Duodenal mucosa (tissue), 2 donors: ENCODE measurements around the gene ZNF860.
"Not testable (repeated sequence)": the region's sequence is repeated elsewhere in the genome, so short reads cannot be mapped to it uniquely, and the experiment has no call there.

Experiments
- H3K27ac ChIP-seq: one replicate; pipeline ENCODE4 v1.7.0; 2013; ENCODE audit warnings: low read depth, low read length
- H3K27me3 ChIP-seq, 2 donors: one replicate each; pipeline ENCODE4 v1.7.0; 2013; ENCODE audit warnings: low read length in 2 of 2, control low read depth in 1 of 2; ENCODE audit not compliant: insufficient read depth in 2 of 2, control insufficient read depth in 1 of 2
- H3K36me3 ChIP-seq, 2 donors: one replicate each; pipeline ENCODE4 v1.7.0; 2013; ENCODE audit warnings: low read length in 2 of 2, control low read depth in 1 of 2; ENCODE audit not compliant: insufficient read depth in 2 of 2, control insufficient read depth in 1 of 2
- H3K4me1 ChIP-seq, 2 donors: one replicate each; pipeline ENCODE4 v1.7.0; 2013; ENCODE audit warnings: low read length in 2 of 2, control low read depth in 1 of 2; ENCODE audit not compliant: insufficient read depth in 2 of 2, control insufficient read depth in 1 of 2
- H3K4me3 ChIP-seq, 2 donors: one replicate each; pipeline ENCODE4 v1.7.0; 2013; ENCODE audit warnings: low read length in 2 of 2, low read depth in 1 of 2
- H3K9ac ChIP-seq, 2 donors: one replicate each; pipeline ENCODE4 v1.7.0; 2013; ENCODE audit warnings: low read length in 2 of 2, low read depth in 1 of 2
- H3K9me3 ChIP-seq, 2 donors: one replicate each; pipeline ENCODE4 v1.7.0; 2013; ENCODE audit warnings: low read length in 2 of 2, control low read depth in 1 of 2; ENCODE audit not compliant: control insufficient read depth in 1 of 2

The ZNF860 gene

GRCh38 chr3:32004113-32004765, 22.7 kb downstream of the ZNF860 start:
- no peak overlapping the region for H3K9ac ChIP-seq
- H3K9me3 ChIP-seq = no peaks in the 10 kb centered on the region
- H3K4me1 ChIP-seq = no peaks in the 10 kb centered on the region
- H3K27ac ChIP-seq = no peak overlapping the region
- H3K27me3 ChIP-seq = no peaks in the 10 kb centered on the region
- H3K36me3 ChIP-seq = no peaks in the 10 kb centered on the region
- no peak overlapping the region for H3K4me3 ChIP-seq

- H3K27ac ChIP-seq = no peak overlapping the region
- H3K9ac ChIP-seq = no peak overlapping the region
- no peaks in the 10 kb centered on the region for H3K4me1 ChIP-seq
These were observed 27.6 kb downstream of the ZNF860 start for GRCh38 chr3:32009101-32009500.

DNA sequence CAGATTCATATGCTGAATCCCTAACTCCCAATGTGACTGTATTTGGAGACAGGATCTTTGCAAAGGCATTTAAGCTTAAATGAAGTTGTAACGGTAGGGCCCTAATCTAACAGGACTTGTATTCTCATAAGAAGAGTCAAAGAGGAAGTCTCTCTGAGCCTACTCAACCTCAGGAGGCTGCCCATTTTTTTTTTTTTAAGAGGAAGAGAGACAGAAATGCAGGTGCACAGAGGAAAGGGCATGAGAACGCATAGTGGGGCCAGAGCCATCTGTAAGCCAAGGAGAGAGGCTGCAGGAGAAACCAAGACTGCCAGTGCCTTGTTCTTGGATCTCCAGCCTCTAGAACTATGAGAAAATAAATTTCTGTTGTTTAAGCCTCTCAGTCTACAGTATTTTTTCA, 28.4 kb downstream of the ZNF860 start:
- H3K4me1 ChIP-seq = no peaks in the 10 kb centered on the region
- H3K27ac ChIP-seq = no peak overlapping the region
- no peak overlapping the region for H3K4me3 ChIP-seq
- H3K27me3 ChIP-seq = no peaks in the 10 kb centered on the region
- no peak overlapping the region for H3K9ac ChIP-seq
- H3K9me3 ChIP-seq = no peaks in the 10 kb centered on the region
- no peaks in the 10 kb centered on the region for H3K36me3 ChIP-seq

More at GRCh38 chr3:32009101-32009500, 27.6 kb downstream of the ZNF860 start:
- no peaks in the 10 kb centered on the region for H3K36me3 ChIP-seq
- no peaks in the 10 kb centered on the region for H3K27me3 ChIP-seq
- no peak overlapping the region for H3K4me3 ChIP-seq
- H3K9me3 ChIP-seq = no peaks in the 10 kb centered on the region

DNA sequence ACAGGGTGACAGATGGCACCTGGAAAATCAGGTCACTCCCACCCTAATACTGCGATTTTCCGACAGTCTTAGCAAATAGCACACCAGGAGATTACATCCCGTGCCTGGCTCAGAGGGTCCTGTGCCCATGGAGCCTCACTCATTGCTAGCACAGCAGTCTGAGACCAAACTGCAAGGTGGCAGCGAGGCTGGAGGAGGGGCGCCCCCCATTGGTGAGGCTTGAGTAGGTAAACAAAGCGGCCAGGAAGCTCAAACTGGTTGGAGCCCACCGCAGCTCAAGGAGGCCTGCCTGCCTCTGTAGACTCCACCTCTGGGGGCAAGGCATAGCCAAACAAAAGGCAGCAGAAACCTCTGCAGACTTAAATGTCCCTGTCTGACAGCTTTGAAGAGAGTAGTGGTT, 29.1 kb downstream of the ZNF860 start:
- H3K36me3 ChIP-seq, H3K27me3 ChIP-seq, H3K27ac ChIP-seq, H3K4me3 ChIP-seq, H3K4me1 ChIP-seq, H3K9me3 ChIP-seq, H3K9ac ChIP-seq: not testable (repeated sequence)

DNA sequence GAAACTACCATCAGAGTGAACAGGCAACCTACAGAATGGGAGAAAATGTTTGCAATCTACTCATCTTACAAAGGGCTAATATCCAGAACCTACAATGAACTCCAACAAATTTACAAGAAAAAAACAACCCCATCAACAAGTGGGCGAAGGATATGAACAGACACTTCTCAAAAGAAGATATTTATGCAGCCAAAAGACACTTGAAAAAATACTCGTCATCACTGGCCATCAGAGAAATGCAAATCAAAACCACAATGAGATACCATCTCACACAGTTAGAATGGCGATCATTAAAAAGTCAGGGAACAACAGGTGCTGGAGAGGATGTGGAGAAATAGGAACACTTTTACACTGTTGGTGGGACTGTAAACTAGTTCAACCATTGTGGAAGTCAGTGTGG, 34.1 kb downstream of the ZNF860 start:
- not testable (repeated sequence) for H3K9ac ChIP-seq, H3K4me3 ChIP-seq, H3K27ac ChIP-seq, H3K9me3 ChIP-seq, H3K36me3 ChIP-seq, H3K4me1 ChIP-seq, H3K27me3 ChIP-seq

- no peaks in the 10 kb centered on the region for H3K4me1 ChIP-seq
- no peak overlapping the region for H3K27ac ChIP-seq
- no peaks in the 10 kb centered on the region for H3K27me3 ChIP-seq
- H3K9me3 ChIP-seq = no peaks in the 10 kb centered on the region
- no peak overlapping the region for H3K4me3 ChIP-seq
- H3K9ac ChIP-seq = no peak overlapping the region
- no peaks in the 10 kb centered on the region for H3K36me3 ChIP-seq
These were observed 35.7 kb downstream of the ZNF860 start for GRCh38 chr3:32017286-32017685.

- no peak overlapping the region for H3K9ac ChIP-seq
- H3K36me3 ChIP-seq = no peaks in the 10 kb centered on the region
- H3K9me3 ChIP-seq = no peaks in the 10 kb centered on the region
- H3K4me3 ChIP-seq = no peak overlapping the region
- no peak overlapping the region for H3K27ac ChIP-seq
- H3K4me1 ChIP-seq = no peaks in the 10 kb centered on the region
- H3K27me3 ChIP-seq = no peaks in the 10 kb centered on the region
These were observed 37.4 kb downstream of the ZNF860 start for GRCh38 chr3:32018757-32019564.

- Histone ChIP-seq H3K9ac (no peak overlapping the region), H3K9me3 (no peaks in the 10 kb centered on the region), H3K4me3 (no peak overlapping the region), H3K36me3 (no peaks in the 10 kb centered on the region), H3K27ac (no peak overlapping the region), H3K4me1 (no peaks in the 10 kb centered on the region), H3K27me3 (no peaks in the 10 kb centered on the region)
These were observed 39.6 kb downstream of the ZNF860 start for GRCh38 chr3:32021155-32021554.

- H3K36me3 ChIP-seq = no peaks in the 10 kb centered on the region
- no peaks in the 10 kb centered on the region for H3K9me3 ChIP-seq
- H3K4me1 ChIP-seq = no peaks in the 10 kb centered on the region
- no peak overlapping the region for H3K4me3 ChIP-seq
- no peak overlapping the region for H3K27ac ChIP-seq
- no peak overlapping the region for H3K9ac ChIP-seq
- H3K27me3 ChIP-seq = no peaks in the 10 kb centered on the region
These were observed 40.2 kb downstream of the ZNF860 start for GRCh38 chr3:32021748-32022147.

DNA sequence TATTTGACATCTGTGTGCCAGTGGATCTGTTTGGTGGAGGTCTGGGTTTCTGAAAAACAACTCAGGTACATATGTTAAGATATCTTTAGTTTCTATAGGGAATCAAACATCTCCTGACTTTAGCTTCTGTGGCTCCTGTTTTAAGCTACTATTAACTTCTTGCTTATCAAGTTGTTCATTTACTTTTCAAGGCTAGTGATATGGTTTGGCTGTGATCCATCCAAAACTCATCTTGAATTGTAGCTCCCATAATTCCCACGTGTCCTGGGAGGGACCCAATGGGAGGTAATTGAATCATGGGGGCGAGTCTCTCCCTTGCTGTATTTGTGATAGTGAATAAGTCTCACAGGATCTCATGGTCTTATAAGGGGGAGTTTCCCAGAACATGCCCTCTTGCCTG, 41.4 kb downstream of the ZNF860 start:
- Histone ChIP-seq H3K27ac (no peak overlapping the region), H3K27me3 (no peaks in the 10 kb centered on the region), H3K36me3 (no peaks in the 10 kb centered on the region), H3K4me3 (no peak overlapping the region), H3K9ac (no peak overlapping the region), H3K4me1 (no peaks in the 10 kb centered on the region), H3K9me3 (no peaks in the 10 kb centered on the region)
